Choroid plexus epithelial cell (primary cell): ENCODE measurements around the gene ATRNL1.

Experiments used
- DNase-seq: peaks from one replicate; pipeline ENCODE4 v3.0.0-alpha.2; 2010; ENCODE audit warnings: low read depth
- H3K4me3 ChIP-seq: 2 replicates; pipeline ENCODE4 v1.5.1; 2011; ENCODE audit warnings: low read depth, mild to moderate bottlenecking, control low read depth, low read length, moderate library complexity
- TF ChIP-seq, protein P1 (sequence below): conservative IDR thresholded peaks from 2 replicates; pipeline ENCODE4 v1.5.1; 2011; ENCODE audit warnings: low read depth, mild to moderate bottlenecking, control low read depth, inconsistent platforms, low read length, moderate library complexity

Gene ATRNL1

DNA sequence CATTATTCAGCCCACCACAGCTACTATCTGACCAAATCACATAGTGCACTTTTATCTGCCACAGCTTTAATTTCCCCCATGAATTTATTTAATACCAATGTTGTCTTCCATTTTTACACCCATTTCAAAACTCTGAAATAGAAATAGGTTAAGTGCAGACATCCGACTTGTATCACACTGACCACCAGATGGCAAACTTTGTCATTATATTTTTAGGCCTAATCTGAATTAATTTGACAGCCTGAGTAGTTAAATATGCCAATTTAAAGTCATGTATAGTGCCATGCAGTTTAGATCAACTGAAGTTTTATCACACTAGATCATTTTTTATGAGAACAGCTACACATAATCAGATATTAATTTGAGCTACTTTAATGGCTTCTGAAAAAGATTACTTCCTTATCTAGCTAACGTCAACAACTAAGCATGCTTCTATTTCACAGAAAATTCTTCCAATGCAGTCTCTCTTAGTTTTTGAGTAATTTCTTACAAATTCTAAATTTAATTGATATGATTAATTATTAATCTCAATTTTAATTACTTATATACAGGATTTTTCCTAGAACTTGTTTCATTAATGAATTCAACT is 613.4 kb downstream of the ATRNL1 start:
- TF ChIP-seq, protein P1, sequence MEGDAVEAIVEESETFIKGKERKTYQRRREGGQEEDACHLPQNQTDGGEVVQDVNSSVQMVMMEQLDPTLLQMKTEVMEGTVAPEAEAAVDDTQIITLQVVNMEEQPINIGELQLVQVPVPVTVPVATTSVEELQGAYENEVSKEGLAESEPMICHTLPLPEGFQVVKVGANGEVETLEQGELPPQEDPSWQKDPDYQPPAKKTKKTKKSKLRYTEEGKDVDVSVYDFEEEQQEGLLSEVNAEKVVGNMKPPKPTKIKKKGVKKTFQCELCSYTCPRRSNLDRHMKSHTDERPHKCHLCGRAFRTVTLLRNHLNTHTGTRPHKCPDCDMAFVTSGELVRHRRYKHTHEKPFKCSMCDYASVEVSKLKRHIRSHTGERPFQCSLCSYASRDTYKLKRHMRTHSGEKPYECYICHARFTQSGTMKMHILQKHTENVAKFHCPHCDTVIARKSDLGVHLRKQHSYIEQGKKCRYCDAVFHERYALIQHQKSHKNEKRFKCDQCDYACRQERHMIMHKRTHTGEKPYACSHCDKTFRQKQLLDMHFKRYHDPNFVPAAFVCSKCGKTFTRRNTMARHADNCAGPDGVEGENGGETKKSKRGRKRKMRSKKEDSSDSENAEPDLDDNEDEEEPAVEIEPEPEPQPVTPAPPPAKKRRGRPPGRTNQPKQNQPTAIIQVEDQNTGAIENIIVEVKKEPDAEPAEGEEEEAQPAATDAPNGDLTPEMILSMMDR: peak; percentile 62
- H3K4me3 ChIP-seq: no peak overlapping the region
- DNase-seq: peak; percentile 64

DNA sequence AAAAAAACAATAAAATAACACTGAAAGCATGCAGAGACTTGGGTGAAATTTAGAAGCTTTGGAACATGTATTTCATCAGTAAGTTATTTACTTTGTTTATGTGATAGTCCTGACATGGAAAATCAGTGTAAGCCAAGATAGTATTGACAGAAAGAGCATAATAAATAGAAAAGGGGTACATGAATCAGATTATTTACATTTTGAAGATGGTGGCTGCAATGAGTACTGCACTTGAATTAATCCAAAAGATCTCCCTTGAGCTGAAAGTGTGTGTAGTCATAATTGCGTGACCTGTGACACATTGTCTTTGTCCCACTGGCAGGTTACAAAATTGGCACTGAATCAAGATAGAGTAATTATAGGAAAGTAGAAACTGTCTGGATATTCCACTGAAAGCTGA is 617.0 kb downstream of the ATRNL1 start:
- TF ChIP-seq, protein P1: no peak
- DNase-seq: no peak
- H3K4me3 ChIP-seq: no peak overlapping the region

- TF ChIP-seq, protein P1: no peak
- DNase-seq: no peak
- no peak overlapping the region for H3K4me3 ChIP-seq
Observed at GRCh38 chr10:115711306-115711705, 618.1 kb downstream of the ATRNL1 start.

DNA sequence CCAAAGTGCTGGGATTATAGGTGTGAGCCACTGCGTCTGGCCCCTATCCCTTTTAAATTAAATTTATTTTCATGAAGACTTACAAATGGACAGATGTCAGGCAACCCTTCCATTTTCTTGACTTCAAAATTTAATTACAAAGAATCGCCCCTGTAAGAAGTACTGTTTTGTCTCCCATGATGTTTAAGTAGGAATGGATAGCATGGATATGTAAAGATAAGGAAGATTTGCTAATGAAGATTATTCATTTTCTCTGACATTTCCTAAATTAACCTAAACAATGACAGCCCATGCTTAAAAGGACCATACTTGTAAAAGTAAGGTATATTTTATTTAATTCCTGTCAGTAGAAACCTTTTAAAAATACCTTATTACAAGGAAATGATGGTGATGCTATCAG is 627.0 kb downstream of the ATRNL1 start:
- no peak for DNase-seq
- H3K4me3 ChIP-seq: no peak overlapping the region
- TF ChIP-seq, protein P1: no peak

DNA sequence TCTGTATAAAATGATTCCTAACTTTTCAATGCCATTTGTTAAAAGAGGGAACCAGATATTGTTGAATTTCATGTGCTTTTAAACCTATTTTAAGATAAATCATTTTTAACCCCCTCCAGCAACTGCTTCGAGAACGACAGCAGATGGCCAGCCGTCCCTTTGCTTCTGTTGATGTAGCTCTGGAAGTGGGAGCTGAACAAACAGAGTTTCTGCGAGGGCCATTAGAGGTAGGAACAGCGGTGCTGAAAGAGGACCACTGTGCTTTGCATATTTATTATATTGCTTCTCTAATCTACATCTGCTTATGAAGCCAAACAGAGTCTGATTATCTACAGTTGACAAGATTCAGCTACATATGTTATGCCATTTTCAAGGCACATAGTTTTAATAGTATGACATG is 634.0 kb downstream of the ATRNL1 start:
- H3K4me3 ChIP-seq: no peak overlapping the region
- DNase-seq: no peak
- TF ChIP-seq, protein P1: no peak

- no peak overlapping the region for H3K4me3 ChIP-seq
- TF ChIP-seq, protein P1: no peak
- DNase-seq: no peak
Observed at GRCh38 chr10:115744089-115744488, 650.9 kb downstream of the ATRNL1 start.

DNA sequence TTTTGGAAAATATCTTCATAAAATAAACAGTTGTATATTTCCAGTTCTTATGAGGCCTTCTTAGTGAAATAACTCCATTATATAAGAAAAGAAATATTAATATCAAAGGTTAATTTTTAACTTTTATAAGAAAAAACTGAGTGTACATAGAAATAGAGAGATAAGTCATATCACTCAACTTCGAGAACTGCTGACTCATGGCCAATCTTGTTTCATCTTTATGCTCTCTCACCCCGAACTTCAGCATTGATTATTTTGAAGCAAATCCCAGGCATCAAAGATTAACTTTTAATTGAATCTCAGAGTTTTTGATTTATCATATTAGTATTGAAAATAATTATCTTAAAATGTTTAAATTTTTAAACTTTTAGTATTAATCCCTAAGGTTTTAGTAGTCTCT is 652.8 kb downstream of the ATRNL1 start:
- H3K4me3 ChIP-seq: no peak overlapping the region
- TF ChIP-seq, protein P1: no peak

More for the DNA sequence above, 652.8 kb downstream of the ATRNL1 start:
- no peak for DNase-seq
